ENCODE data around the gene ZNF385C.

Gene ZNF385C

DNA sequence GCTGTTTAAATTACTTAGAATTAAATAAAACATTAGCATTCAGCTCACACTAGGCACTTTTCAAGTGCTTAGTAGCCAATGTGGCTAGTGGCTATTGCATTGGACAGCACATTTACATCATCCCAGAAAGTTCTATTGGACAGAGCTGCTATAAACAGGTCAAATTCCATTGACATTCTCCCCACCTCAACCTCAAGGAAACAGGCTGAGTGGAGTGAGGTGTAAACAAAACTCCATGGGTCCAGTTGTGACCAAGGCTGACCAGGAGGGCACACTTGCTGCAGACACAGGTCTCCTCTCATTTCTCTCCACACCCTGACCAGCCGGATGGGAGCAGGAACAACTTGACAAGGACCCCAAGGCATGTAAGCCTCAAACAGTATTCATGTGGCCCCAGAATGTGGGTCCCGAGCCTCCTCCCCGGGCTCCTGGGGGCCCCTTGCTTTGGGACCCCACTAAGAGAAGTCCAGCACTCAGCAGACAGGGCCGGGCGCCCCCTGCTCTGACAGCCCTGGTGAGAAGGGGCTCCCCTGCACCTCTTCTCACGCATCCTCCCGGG is 48.4 kb downstream of the ZNF385C start:
- no peak for DNase-seq (ENCODE audit: low spot score)
- TF ChIP-seq CTCF (conservative IDR thresholded peaks at IDR 0.05; ENCODE audit: low read depth): no peak
- ChIA-PET CTCF (interaction anchor here (0.6 to 1.2 kb wide), 3 partner anchors 18 to 324 kb away, joined by 3 to 4 read pairs (median 4); no protein-coding TSS in a partner anchor), POLR2A (ENCODE audit: low non-redundant PET) (no interaction called here)
- 0 out of 2 replicates have a peak overlapping the region, but pooled peaks have one; percentile 12 for H3K27ac ChIP-seq

- CTCF ChIA-PET: interaction anchor here (0.7 kb wide), 1 partner anchor 33 kb away, joined by 6 read pairs; no protein-coding TSS in a partner anchor
- POLR2A ChIA-PET (ENCODE audit: low non-redundant PET): no interaction called here
- no peak overlapping the region for H3K27ac ChIP-seq
- no peak for TF ChIP-seq CTCF (conservative IDR thresholded peaks at IDR 0.05; ENCODE audit: low read depth)
- DNase-seq (ENCODE audit: low spot score): no peak
Observed at GRCh38 chr17:42047343-42047742, 50.9 kb downstream of the ZNF385C start.

GRCh38 chr17:42045719-42046118 is 52.6 kb downstream of the ZNF385C start:
- no peak for DNase-seq (ENCODE audit: low spot score)
- CTCF ChIA-PET: interaction anchor here (0.7 kb wide), 1 partner anchor 74 kb away, joined by 4 read pairs; no protein-coding TSS in a partner anchor
- TF ChIP-seq CTCF (conservative IDR thresholded peaks at IDR 0.05; ENCODE audit: low read depth): no peak
- POLR2A ChIA-PET (ENCODE audit: low non-redundant PET): no interaction called here
- H3K27ac ChIP-seq: no peak overlapping the region

DNA sequence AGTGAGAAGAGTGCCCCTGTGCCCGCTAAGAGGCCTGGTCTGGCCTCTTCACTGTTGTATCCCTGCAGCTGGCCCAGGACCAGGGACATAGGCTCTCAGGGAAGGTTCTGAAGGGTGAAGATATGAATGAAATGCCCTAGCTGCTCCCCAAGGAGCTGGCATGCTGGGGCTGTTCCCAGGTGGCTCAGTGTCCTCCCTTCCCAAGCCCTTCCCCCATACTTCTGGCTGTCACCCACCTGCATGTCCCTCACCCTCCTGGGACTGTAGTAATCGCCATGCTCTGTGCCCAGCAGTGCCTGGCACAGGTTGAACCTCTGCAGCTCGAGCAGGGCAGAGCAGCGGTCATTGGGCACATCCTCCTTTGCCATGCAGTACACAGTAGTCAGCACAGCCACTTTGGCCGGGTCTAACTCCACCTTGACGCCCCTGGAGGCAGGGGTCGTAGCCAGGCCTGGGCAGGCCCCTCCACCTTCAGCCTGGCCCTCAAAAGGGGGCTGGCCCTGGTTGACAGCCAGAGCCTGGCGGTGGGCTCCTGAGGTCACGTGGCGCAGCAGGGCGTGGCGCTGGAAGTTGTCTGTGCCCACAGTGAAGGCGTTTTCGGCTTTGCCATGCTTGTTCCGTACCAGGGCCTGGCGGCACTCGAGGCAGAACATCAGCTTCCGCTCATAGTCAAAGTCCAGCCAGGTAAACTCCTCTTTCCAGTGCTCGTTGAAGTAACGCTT is 55.5 kb downstream of the ZNF385C start:
- POLR2A ChIA-PET (ENCODE audit: low non-redundant PET): interaction anchor here (0.5 kb wide), 1 partner anchor 8 kb away, joined by 5 read pairs; no protein-coding TSS in a partner anchor
- no peak for DNase-seq (ENCODE audit: low spot score)
- TF ChIP-seq CTCF (conservative IDR thresholded peaks at IDR 0.05; ENCODE audit: low read depth): no peak
- CTCF ChIA-PET: no interaction called here
- no peak overlapping the region for H3K27ac ChIP-seq

DNA sequence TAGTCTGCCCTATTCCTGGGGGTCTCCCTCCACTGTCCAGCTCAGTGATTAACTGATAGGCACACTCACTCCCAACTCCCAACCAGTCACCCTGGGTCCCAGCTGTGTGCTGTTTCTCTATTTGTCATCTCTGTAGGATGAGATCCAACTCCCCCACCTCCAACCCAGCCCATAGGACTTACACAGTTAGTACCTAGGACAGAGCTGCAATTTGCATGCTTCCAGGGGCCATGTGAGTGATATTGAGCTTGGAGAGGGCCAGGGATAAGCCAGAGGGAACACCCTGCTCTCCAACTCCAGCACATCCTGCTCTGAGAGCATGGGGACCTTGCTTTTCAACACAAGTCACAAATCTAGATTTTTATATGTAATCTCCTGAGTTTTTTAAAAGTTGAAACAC is 56.7 kb downstream of the ZNF385C start:
- TF ChIP-seq CTCF (conservative IDR thresholded peaks at IDR 0.05; ENCODE audit: low read depth): no peak
- CTCF ChIA-PET: no interaction called here
- POLR2A ChIA-PET (ENCODE audit: low non-redundant PET): no interaction called here
- no peak overlapping the region for H3K27ac ChIP-seq
- no peak for DNase-seq (ENCODE audit: low spot score)

DNA sequence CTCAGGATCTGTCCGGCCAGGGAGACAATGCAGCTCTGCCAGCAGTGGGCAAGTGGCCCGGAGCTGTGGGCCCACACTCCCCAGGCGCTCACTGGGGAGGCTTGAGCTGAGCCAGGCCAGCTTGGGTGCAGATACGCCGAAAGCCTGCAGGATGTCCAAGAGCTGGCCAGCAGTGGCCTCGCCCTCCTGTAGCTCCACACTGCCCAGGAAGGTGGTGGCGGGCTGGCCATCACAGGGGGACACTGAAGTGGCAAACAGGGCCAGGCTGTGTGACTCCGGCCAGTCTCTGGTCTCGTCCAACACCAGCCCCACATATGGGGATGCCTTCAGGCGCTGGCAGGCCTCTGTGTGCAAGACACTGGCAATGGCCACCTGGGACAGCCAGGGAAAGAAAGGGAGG is 57.5 kb downstream of the ZNF385C start:
- CTCF ChIA-PET: interaction anchor here (1.0 to 1.3 kb wide), 2 partner anchors 15 to 57 kb away, joined by 3 read pairs; partner anchors contain the start of gene ZNF385C

More for the DNA sequence above, 57.5 kb downstream of the ZNF385C start:
- DNase-seq (ENCODE audit: low spot score): no peak
- no peak overlapping the region for H3K27ac ChIP-seq
- POLR2A ChIA-PET (ENCODE audit: low non-redundant PET): no interaction called here
- no peak for TF ChIP-seq CTCF (conservative IDR thresholded peaks at IDR 0.05; ENCODE audit: low read depth)
